HepG2 (cell line): ENCODE data around the gene NCOA3. TPM values are rescaled to one million over a fixed set of nuclear protein-coding genes. Genes with fewer than 3 reads are reported as not detected.

Source experiments
- ARID2 ChIP-seq: sonication (generic); formaldehyde crosslinking; IDR thresholded peaks from 2 replicates; pipeline ENCODE4 v1.8.1; 2022; ENCODE audit warnings: mild to moderate bottlenecking, missing genetic modification reagents, borderline replicate concordance
- CENPX ChIP-seq: sonication (generic); formaldehyde crosslinking; IDR thresholded peaks from 2 replicates; pipeline ENCODE4 v1.9.0; 2021; ENCODE audit warnings: mild to moderate bottlenecking, missing genetic modification reagents, moderate library complexity
- ELF3 ChIP-seq: IDR thresholded peaks from 2 replicates; pipeline ENCODE4 v1.6.1; 2016; ENCODE audit warnings: missing genetic modification reagents, missing compliant biosample characterization
- ERF ChIP-seq: IDR thresholded peaks from 2 replicates; pipeline ENCODE4 v1.6.1; 2018; ENCODE audit warnings: missing biosample characterization, missing genetic modification reagents
- FLYWCH1 ChIP-seq: sonication (generic); formaldehyde crosslinking; IDR thresholded peaks from 2 replicates; pipeline ENCODE4 v1.8.1; 2023; ENCODE audit warnings: mild to moderate bottlenecking, missing genetic modification reagents
- ISL2 ChIP-seq: sonication (generic); formaldehyde crosslinking; IDR thresholded peaks from 2 replicates; pipeline ENCODE4 v1.5.0; 2020; ENCODE audit warnings: missing genetic modification reagents
- MBNL3 ChIP-seq: fragments of 250-450 bp; sonication (Bioruptor Pico); conservative IDR thresholded peaks from 2 replicates; pipeline ENCODE4 v1.8.0; 2022; ENCODE audit warnings: mild to moderate bottlenecking, inconsistent platforms
- RAD21 ChIP-seq: fragments of 450-650 bp; formaldehyde crosslinking; IDR thresholded peaks from 2 replicates; pipeline ENCODE4 v1.5.0; 2020; ENCODE audit warnings: mild to moderate bottlenecking
- SMARCE1 ChIP-seq: fragments of 450-650 bp; IDR thresholded peaks from 2 replicates; pipeline ENCODE4 v1.6.1; 2017; ENCODE audit warnings: borderline replicate concordance
- SP1 ChIP-seq, 2 experiments: fragments of 450-650 bp in 1 of 2; sonication (generic) in 1 of 2; formaldehyde crosslinking in 1 of 2; IDR thresholded peaks; 2 replicates each; pipeline versions ENCODE4 v1.4.0 to v1.6.1; 2016 to 2020; ENCODE audit warnings: missing genetic modification reagents in 1 of 2
- SRF ChIP-seq: IDR thresholded peaks from 2 replicates; pipeline ENCODE4 v1.6.1; 2011; ENCODE audit warnings: mild to moderate bottlenecking, low read depth, low read length, moderate library complexity
- SRSF4 ChIP-seq: fragments of 200-400 bp; formaldehyde crosslinking; IDR thresholded peaks from one replicate; pipeline ENCODE4 v1.6.1; 2018; ENCODE audit warnings: mild to moderate bottlenecking, low read depth, low read length, moderate library complexity; ENCODE audit not compliant: poor library complexity, severe bottlenecking
- U2AF1 ChIP-seq: fragments of 200-400 bp; formaldehyde crosslinking; optimal IDR thresholded peaks from 2 replicates; pipeline ENCODE3; 2017; ENCODE audit warnings: mild to moderate bottlenecking, low read depth, low read length
- ZBTB20 ChIP-seq: sonication (generic); formaldehyde crosslinking; IDR thresholded peaks from 2 replicates; pipeline ENCODE4 v1.8.1; 2023; ENCODE audit warnings: missing genetic modification reagents, low read depth, mild to moderate bottlenecking, borderline replicate concordance
- ZFP36 ChIP-seq: fragments of 150-350 bp; IDR thresholded peaks from 2 replicates; pipeline ENCODE4 v1.6.1; 2018; ENCODE audit warnings: borderline replicate concordance, low read length, low read depth; ENCODE audit not compliant: partially characterized antibody
- ZMYM2 ChIP-seq: sonication (generic); formaldehyde crosslinking; IDR thresholded peaks from 2 replicates; pipeline ENCODE4 v1.8.0; 2022; ENCODE audit warnings: mild to moderate bottlenecking, missing genetic modification reagents
- ZNF160 ChIP-seq: sonication (generic); formaldehyde crosslinking; IDR thresholded peaks from 2 replicates; pipeline ENCODE4 v1.8.0; 2022; ENCODE audit warnings: mild to moderate bottlenecking, inconsistent platforms, missing genetic modification reagents
- ZNF232 ChIP-seq: sonication (generic); formaldehyde crosslinking; IDR thresholded peaks from 2 replicates; pipeline ENCODE4 v1.4.0; 2020; ENCODE audit warnings: missing genetic modification reagents, borderline replicate concordance
- ZNF577 ChIP-seq: sonication (generic); formaldehyde crosslinking; IDR thresholded peaks from 2 replicates; pipeline ENCODE4 v1.4.0; 2020; ENCODE audit warnings: mild to moderate bottlenecking, low read depth, missing genetic modification reagents, borderline replicate concordance
- ZNF670 ChIP-seq: sonication (generic); formaldehyde crosslinking; IDR thresholded peaks from 2 replicates; pipeline ENCODE4 v1.8.0; 2022; ENCODE audit warnings: mild to moderate bottlenecking, missing genetic modification reagents, borderline replicate concordance
- ZNF691 ChIP-seq: sonication (generic); formaldehyde crosslinking; IDR thresholded peaks from 2 replicates; pipeline ENCODE4 v1.4.0; 2020; ENCODE audit warnings: missing genetic modification reagents, low read depth, mild to moderate bottlenecking, borderline replicate concordance
- ZNF724P ChIP-seq: sonication (generic); formaldehyde crosslinking; IDR thresholded peaks from 2 replicates; pipeline ENCODE4 v1.8.0; 2022; ENCODE audit warnings: missing genetic modification reagents, borderline replicate concordance
- ZNF800 ChIP-seq: sonication (generic); formaldehyde crosslinking; IDR thresholded peaks from 2 replicates; pipeline ENCODE4 v1.4.0; 2020; ENCODE audit warnings: missing genetic modification reagents
- ZNF891 ChIP-seq: sonication (generic); formaldehyde crosslinking; IDR thresholded peaks from 2 replicates; pipeline ENCODE4 v1.5.0; 2020; ENCODE audit warnings: mild to moderate bottlenecking, missing genetic modification reagents
- polyA plus RNA-seq, 8 experiments: library from polyadenylated mRNA; depleted of rRNA in 3 of 8; stranded (reverse) in 7 of 8; unstranded in 1 of 8; fragments of >200 nt; fragmentation: Illumina TruSeq in 4 of 8; extraction: Trizol in 4 of 8; gene quantifications; 2 replicates each; pipeline versions ENCODE4 v1.2.1 to v1.2.3, GENCODE V29; 2011 to 2016; ENCODE audit warnings: low read depth in 4 of 8, missing spikeins in 1 of 8, mixed read lengths in 1 of 8; ENCODE audit not compliant: insufficient read depth in 1 of 8
- total RNA-seq, 5 experiments: library from RNA; depleted of rRNA; stranded (reverse); fragments of >200 nt; fragmentation: Illumina TruSeq; extraction: Trizol; gene quantifications; 2 replicates each; pipeline ENCODE4 v1.2.3, GENCODE V29; 2016; ENCODE audit warnings: low read depth in 1 of 5
- TF ChIP-seq, protein P1 (sequence below): sonication (generic); formaldehyde crosslinking; IDR thresholded peaks from 2 replicates; pipeline ENCODE4 v1.5.0; 2020; ENCODE audit warnings: missing genetic modification reagents, mild to moderate bottlenecking, borderline replicate concordance
- TF ChIP-seq, protein P2 (sequence below): IDR thresholded peaks from 2 replicates; pipeline ENCODE4 v1.6.1; 2016; ENCODE audit warnings: missing genetic modification reagents, missing compliant biosample characterization

NCOA3 gene
- total and polyA plus RNA-seq, 2 of the 13 experiments (the other 11 are each of a cell fraction or from before 2014, with no cell fraction given): 35.0 to 56.8 TPM

GRCh38 chr20:47501482-47502270, at the start of gene NCOA3 (continued):
- TF ChIP-seq ZNF577 (no peak), ZNF232 (CRISPR knock-in tag) (peak; percentile 65), RAD21 (CRISPR knock-in tag) (peak; percentile 77), SMARCE1 (no peak), ZNF160 (CRISPR knock-in tag) (peak; percentile 97), ZNF800 (CRISPR knock-in tag) (peak; percentile 88; the same call in 1 of the 2 replicates), ZNF670 (peak; percentile 94), ZMYM2 (CRISPR knock-in tag) (no peak; the same call in 1 of the 2 replicates), MBNL3 (no peak), SP1 (IDR thresholded peaks at IDR 0.05) (no peak), SP1 (CRISPR knock-in tag; IDR thresholded peaks at IDR 0.05) (peak; percentile 98), ELF3 (CRISPR knock-in tag) (peak; percentile 94), CENPX (no peak), ZNF891 (CRISPR knock-in tag) (peak; percentile 92), ZNF724P (CRISPR knock-in tag) (peak; percentile 94), ZFP36 (no peak), ERF (CRISPR knock-in tag) (peak; percentile 98), SRF (peak; percentile 59; the same call in 1 of the 2 replicates), SRSF4 (peak; percentile 71), U2AF1 (peak; percentile 97), ISL2 (CRISPR knock-in tag) (peak; percentile 93), FLYWCH1 (CRISPR knock-in tag) (no peak; the same call in 1 of the 2 replicates), ZBTB20 (peak; percentile 94), ZNF691 (CRISPR knock-in tag) (peak; percentile 89), ARID2 (CRISPR knock-in tag) (peak; percentile 69; the same call in 1 of the 2 replicates)
- TF ChIP-seq, protein P1, sequence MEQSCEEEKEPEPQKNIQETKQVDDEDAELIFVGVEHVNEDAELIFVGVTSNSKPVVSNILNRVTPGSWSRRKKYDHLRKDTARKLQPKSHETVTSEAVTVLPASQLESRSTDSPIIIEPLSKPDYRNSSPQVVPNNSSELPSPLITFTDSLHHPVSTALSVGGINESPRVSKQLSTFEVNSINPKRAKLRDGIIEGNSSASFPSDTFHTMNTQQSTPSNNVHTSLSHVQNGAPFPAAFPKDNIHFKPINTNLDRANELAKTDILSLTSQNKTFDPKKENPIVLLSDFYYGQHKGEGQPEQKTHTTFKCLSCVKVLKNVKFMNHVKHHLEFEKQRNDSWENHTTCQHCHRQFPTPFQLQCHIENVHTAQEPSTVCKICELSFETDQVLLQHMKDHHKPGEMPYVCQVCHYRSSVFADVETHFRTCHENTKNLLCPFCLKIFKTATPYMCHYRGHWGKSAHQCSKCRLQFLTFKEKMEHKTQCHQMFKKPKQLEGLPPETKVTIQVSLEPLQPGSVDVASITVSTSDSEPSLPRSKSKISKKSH (CRISPR knock-in tag): peak; percentile 85
- TF ChIP-seq, protein P2, sequence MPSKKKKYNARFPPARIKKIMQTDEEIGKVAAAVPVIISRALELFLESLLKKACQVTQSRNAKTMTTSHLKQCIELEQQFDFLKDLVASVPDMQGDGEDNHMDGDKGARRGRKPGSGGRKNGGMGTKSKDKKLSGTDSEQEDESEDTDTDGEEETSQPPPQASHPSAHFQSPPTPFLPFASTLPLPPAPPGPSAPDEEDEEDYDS (CRISPR knock-in tag): peak; percentile 99
